ENCODE results near the gene CLSTN1.

DNA sequence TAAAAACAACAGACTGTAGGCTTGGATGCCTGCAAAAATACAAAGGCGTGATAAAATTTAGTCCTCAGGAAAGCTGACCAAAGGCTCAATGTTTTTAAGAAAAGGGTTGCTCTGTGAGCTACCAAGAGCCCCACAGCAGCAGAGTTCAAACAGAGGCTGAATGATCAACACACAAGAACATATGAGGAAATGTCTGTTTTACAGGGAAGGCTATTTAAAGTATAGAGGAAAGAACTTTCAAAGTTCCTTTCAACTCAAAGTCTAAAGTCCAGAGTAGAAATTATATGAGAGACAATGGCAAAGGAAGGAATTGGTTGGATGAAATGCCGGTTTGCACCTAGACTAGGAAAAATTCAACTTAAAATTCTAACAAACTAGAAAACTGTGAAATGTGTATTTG, 8.6 kb downstream of the CLSTN1 start:
- TF ChIP-seq, protein P1, sequence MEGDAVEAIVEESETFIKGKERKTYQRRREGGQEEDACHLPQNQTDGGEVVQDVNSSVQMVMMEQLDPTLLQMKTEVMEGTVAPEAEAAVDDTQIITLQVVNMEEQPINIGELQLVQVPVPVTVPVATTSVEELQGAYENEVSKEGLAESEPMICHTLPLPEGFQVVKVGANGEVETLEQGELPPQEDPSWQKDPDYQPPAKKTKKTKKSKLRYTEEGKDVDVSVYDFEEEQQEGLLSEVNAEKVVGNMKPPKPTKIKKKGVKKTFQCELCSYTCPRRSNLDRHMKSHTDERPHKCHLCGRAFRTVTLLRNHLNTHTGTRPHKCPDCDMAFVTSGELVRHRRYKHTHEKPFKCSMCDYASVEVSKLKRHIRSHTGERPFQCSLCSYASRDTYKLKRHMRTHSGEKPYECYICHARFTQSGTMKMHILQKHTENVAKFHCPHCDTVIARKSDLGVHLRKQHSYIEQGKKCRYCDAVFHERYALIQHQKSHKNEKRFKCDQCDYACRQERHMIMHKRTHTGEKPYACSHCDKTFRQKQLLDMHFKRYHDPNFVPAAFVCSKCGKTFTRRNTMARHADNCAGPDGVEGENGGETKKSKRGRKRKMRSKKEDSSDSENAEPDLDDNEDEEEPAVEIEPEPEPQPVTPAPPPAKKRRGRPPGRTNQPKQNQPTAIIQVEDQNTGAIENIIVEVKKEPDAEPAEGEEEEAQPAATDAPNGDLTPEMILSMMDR (IDR thresholded peaks at IDR 0.05; ENCODE audit: control extremely low read depth in 1 of 3, insufficient read depth in 1 of 3, low read depth in 1 of 3, low read length in 3 of 3), result no peak
- TF ChIP-seq RAD21 (IDR thresholded peaks at IDR 0.05 in 1 of 2, conservative IDR thresholded peaks at IDR 0.05 in 1 of 2; ENCODE audit: low read depth in 2 of 2, low read length in 2 of 2) (no peak), CREB1 (IDR thresholded peaks at IDR 0.05) (no peak), MAFK (IDR thresholded peaks at IDR 0.05; ENCODE audit: low read depth, low read length) (no peak), CHD2 (IDR thresholded peaks at IDR 0.05; ENCODE audit: low read length) (no peak), POLR2AphosphoS5 (IDR thresholded peaks at IDR 0.05; ENCODE audit: low read depth, low read length) (no peak), POLR2A (IDR thresholded peaks at IDR 0.05; ENCODE audit: control extremely low read depth in 1 of 2, low read depth in 2 of 2, low read length in 2 of 2) (no peak), YY1 (IDR thresholded peaks at IDR 0.05; ENCODE audit: low read depth, low read length) (no peak), SIN3A (conservative IDR thresholded peaks at IDR 0.05 in 1 of 2, IDR thresholded peaks at IDR 0.05 in 1 of 2; ENCODE audit: low read depth in 1 of 2, low read length in 2 of 2) (no peak), ASH2L (IDR thresholded peaks at IDR 0.05; ENCODE audit: low read length) (no peak), SIX5 (IDR thresholded peaks at IDR 0.05; ENCODE audit: low read depth, low read length) (no peak), ZNF274 (IDR thresholded peaks at IDR 0.05; ENCODE audit: borderline replicate concordance, extremely low read depth, low read length) (no peak)

Measured in H1 (cell line).